Muscle layer of duodenum (tissue), 2 donors: ENCODE data around the gene RBPJ.
A peak's percentile ranks its signal among the peaks of the same experiment; 100 is the strongest.
"Not testable (repeated sequence)": the region's sequence is repeated elsewhere in the genome, so short reads cannot be mapped to it uniquely, and the experiment has no call there.

Experiments used
- H3K27ac ChIP-seq: one replicate; pipeline ENCODE4 v1.7.0; 2013; ENCODE audit warnings: mild to moderate bottlenecking, low read length
- H3K27me3 ChIP-seq: one replicate; pipeline ENCODE4 v1.7.0; 2013; ENCODE audit warnings: low read depth, mild to moderate bottlenecking, control low read depth, low read length
- H3K36me3 ChIP-seq, 2 donors: one replicate each; pipeline ENCODE4 v1.7.0; 2013; ENCODE audit warnings: low read length in 2 of 2, control low read depth in 1 of 2, mild to moderate bottlenecking in 1 of 2; ENCODE audit not compliant: insufficient read depth in 2 of 2, control insufficient read depth in 1 of 2
- H3K4me1 ChIP-seq, 2 donors: one replicate each; pipeline ENCODE4 v1.7.0; 2013; ENCODE audit warnings: low read length in 2 of 2, mild to moderate bottlenecking in 2 of 2, control low read depth in 1 of 2, moderate library complexity in 1 of 2; ENCODE audit not compliant: insufficient read depth in 2 of 2, control insufficient read depth in 1 of 2
- H3K4me3 ChIP-seq, 2 donors: one replicate each; pipeline ENCODE4 v1.7.0; 2013; ENCODE audit warnings: low read length in 2 of 2, low read depth in 1 of 2, mild to moderate bottlenecking in 1 of 2
- H3K9me3 ChIP-seq, 2 donors: one replicate each; pipeline ENCODE4 v1.7.0; 2013; ENCODE audit warnings: low read length in 2 of 2, control low read depth in 1 of 2, mild to moderate bottlenecking in 1 of 2; ENCODE audit not compliant: control insufficient read depth in 1 of 2
- donor health status: healthy.

RBPJ gene

DNA sequence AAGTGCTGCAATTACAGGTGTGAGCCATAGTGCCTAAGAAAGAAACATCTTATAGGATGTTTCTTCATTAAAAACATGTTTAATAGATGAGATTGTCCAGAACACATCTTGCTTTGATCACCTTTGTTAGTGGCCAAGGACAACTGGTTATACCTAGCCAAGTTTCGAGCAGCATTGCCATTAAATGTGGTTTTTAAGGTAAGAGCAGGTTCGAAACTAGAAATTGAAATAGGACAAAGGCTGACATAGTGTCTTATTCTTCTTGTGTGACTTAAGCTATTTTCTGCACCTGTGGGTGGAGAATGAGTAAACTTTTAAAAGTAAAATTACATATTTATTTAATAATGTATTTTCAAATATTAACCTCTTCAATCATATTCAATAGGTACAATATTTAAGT lies 59.0 kb downstream of the RBPJ start:
- peaks cover 0 to 30% of the 10 kb centered on the region in 2 donors for H3K4me1 ChIP-seq
- H3K27ac ChIP-seq: no peak overlapping the region
- H3K4me3 ChIP-seq: no peak overlapping the region
- no peaks in the 10 kb centered on the region for H3K27me3 ChIP-seq
- no peaks in the 10 kb centered on the region for H3K9me3 ChIP-seq
- H3K36me3 ChIP-seq: no peaks in the 10 kb centered on the region

DNA sequence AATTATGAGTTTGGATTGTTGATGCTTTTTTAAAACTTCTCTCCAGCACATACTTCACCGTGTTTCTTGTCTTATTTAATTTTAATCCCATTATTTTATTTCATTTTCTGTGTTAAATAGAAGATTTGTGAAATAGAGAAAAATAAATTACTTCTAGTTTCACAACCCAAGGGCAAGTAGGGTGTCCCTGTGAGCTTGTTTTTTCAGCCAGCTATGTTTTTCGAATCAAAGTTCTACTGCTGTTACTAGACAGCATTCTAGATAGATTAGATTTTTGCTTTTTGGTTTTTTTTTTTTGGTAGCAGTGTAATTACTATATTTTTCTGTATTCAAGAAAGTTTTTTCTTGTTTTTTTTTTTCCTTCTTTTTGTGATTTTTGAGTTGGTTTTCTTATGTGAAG lies 59.9 kb downstream of the RBPJ start:
- Histone ChIP-seq H3K4me1 (peaks cover 0 to 25% of the 10 kb centered on the region in 2 donors), H3K9me3 (no peaks in the 10 kb centered on the region), H3K36me3 (no peaks in the 10 kb centered on the region), H3K4me3 (no peak overlapping the region), H3K27ac (no peak overlapping the region), H3K27me3 (no peaks in the 10 kb centered on the region)

DNA sequence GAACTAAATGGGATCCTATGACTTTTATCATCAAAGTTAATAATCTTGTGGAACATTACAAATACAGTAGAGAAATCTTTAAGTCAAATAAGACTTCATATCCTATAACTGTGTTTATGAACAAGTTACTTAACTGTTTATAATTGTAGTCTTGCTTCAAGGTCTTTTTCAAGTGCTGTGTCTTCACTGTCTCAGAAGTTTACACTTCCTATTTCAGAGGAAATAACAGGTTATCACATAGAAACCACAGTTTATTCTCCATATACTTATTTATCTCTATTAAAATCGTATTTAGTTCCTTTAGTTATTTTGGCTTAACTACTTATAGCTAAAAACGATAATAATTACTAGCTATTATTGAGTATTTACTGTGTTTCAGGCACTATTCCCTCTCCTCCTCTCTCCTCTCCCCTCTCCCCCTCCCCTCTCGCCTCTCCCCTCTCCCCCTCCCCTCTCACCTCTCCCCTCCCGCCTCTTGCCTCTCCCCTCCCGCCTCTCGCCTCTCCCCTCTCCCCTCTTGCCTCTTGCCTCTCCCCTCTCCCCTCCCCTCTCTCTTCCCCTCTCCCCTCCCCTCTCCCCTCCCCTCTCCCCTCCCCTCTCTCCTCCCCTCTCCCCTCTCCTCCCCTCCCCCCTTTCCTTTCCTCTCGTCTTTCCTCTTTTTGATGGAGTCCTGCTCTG lies 63.7 kb downstream of the RBPJ start:
- Histone ChIP-seq H3K27me3 (no peaks in the 10 kb centered on the region), H3K9me3 (no peaks in the 10 kb centered on the region), H3K4me1 (peaks cover 0 to 5% of the 10 kb centered on the region in 2 donors), H3K4me3 (no peak overlapping the region), H3K27ac (no peak overlapping the region), H3K36me3 (peaks cover 8 to 13% of the 10 kb centered on the region in 2 donors)

DNA sequence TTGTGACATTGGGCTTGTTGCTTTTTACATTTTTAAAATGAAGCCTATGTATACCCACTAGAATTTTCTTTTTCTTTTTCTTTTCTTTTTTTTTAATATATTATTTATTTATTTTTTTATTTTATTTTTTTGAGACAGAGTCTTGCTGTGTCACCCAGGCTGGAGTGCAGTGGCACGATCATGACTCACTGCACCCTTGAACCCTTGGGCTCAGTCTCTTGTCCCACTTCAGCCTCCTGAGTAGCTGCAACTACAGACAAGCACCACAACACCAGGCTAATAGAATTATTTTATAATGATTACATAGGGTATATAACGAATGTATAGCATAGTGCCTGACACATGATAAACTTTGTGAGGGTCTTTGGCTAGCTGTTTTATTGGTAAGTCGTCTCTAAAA lies 64.9 kb downstream of the RBPJ start:
- peaks cover 8 to 18% of the 10 kb centered on the region in 2 donors for H3K36me3 ChIP-seq
- no peaks in the 10 kb centered on the region for H3K27me3 ChIP-seq
- no peak overlapping the region for H3K4me3 ChIP-seq
- H3K4me1 ChIP-seq: peaks cover 0 to 3% of the 10 kb centered on the region in 2 donors
- no peak overlapping the region for H3K27ac ChIP-seq
- no peaks in the 10 kb centered on the region for H3K9me3 ChIP-seq

DNA sequence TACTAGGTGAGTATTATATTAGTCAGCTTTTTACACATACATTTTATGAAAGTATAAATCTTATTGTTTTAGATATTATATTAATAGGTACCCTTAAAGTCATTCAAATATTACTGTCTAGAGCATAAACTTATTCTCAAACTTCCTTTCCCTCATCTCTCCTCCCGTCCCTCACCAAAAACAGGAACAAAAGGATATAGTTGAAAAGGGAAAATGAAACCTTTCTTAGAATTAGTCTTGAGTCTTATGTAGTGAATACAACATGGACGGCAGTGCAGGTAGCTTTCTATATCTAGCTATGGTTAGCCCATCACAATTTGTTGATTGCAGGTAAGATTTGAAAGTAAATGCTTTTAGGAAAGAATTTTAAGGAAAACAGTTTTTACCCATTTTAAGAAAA lies 65.6 kb downstream of the RBPJ start:
- peaks cover 8 to 18% of the 10 kb centered on the region in 2 donors for H3K36me3 ChIP-seq
- no peaks in the 10 kb centered on the region for H3K9me3 ChIP-seq
- H3K27ac ChIP-seq: no peak overlapping the region
- no peaks in the 10 kb centered on the region for H3K27me3 ChIP-seq
- no peaks in the 10 kb centered on the region for H3K4me1 ChIP-seq
- no peak overlapping the region for H3K4me3 ChIP-seq

DNA sequence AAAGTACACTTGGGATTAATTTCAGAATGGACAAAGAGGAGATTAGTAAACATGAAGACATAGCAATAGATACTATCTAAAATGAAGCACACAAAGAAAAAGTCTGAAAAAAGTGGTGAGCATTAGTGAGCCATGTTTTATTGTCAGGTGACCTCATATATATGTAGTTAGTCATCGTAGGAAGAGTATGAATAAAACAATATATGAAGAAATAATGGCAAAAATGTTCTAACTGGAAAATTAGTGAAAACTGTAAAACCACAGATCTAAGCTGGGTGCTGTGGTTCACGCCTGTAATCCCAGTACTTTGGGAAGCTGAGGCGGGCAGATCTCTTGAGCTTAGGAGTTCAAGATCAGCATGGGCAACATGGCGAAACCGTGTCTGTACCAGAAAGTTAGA lies 67.9 kb downstream of the RBPJ start:
- peaks cover 13 to 24% of the 10 kb centered on the region in 2 donors for H3K36me3 ChIP-seq
- H3K4me3 ChIP-seq: no peak overlapping the region
- no peaks in the 10 kb centered on the region for H3K9me3 ChIP-seq
- no peaks in the 10 kb centered on the region for H3K4me1 ChIP-seq
- H3K27me3 ChIP-seq: no peaks in the 10 kb centered on the region
- no peak overlapping the region for H3K27ac ChIP-seq

DNA sequence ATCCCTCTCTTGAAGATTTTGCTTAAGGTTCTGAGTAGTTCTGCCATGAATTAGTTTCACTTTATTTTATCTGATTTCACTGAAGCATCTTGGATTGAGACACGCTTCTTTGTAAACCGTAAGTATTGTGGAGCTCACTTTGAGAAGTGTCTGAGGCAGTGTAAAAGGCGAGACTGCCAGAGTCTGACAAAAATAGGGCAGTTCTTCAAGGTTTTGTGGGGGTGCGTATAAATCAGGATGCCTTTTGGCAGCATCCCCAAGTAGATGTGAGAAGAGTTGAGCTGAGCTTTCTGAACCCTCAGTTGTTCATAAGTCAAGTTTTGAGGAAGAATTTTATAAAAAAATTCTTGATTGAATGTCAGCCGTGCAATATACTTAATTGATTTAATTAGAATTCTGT lies 76.3 kb downstream of the RBPJ start:
- Histone ChIP-seq H3K4me3 (peak overlapping the region in 1 of 2 donors; percentile 30), H3K9me3 (no peaks in the 10 kb centered on the region), H3K4me1 (peaks cover 0 to 5% of the 10 kb centered on the region in 2 donors), H3K27me3 (no peaks in the 10 kb centered on the region), H3K27ac (no peak overlapping the region), H3K36me3 (peaks cover 0 to 2% of the 10 kb centered on the region in 2 donors)

DNA sequence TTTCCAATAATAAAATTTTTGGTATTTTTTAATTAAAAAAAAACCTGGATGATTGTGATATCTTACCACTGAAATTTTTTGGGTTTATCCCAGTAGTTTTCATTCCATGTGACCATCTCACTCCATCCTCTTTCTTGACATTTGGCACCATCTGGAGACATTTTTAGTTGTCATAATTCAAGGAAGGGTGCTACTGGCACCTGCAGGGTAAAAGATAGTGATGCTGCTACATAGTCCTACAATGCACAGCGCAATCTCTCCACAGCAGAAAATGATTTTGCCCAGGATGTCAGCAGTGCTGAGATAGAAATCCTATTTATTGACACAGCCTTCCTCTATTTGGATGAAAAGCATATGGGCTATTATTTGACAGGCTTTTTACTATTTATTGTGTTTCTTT lies 79.3 kb downstream of the RBPJ start:
- Histone ChIP-seq H3K9me3 (no peaks in the 10 kb centered on the region), H3K27ac (no peak overlapping the region), H3K4me1 (peaks cover 0 to 5% of the 10 kb centered on the region in 2 donors), H3K27me3 (no peaks in the 10 kb centered on the region), H3K4me3 (no peak overlapping the region), H3K36me3 (no peaks in the 10 kb centered on the region)

DNA sequence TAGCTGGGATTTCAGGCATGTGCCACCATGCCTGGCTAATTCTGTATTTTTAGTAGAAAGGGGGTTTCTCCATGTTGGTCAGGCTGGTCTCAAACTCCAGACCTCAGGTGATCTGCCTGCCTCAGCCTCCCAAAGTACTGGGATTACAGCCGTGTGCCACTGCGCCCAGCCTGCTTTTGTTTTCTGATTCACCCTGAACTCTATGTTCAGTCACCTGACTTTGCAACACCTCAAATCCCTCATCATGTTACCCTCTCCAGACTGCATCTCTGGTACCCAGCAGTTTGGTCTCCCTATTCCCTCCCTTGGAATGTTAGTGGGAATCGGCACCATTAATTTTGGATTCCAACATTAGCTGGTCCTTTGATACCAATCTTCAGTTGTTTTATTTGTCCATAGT lies 81.2 kb downstream of the RBPJ start:
- H3K36me3 ChIP-seq, H3K27me3 ChIP-seq, H3K4me3 ChIP-seq, H3K27ac ChIP-seq, H3K4me1 ChIP-seq, H3K9me3 ChIP-seq: not testable (repeated sequence)

DNA sequence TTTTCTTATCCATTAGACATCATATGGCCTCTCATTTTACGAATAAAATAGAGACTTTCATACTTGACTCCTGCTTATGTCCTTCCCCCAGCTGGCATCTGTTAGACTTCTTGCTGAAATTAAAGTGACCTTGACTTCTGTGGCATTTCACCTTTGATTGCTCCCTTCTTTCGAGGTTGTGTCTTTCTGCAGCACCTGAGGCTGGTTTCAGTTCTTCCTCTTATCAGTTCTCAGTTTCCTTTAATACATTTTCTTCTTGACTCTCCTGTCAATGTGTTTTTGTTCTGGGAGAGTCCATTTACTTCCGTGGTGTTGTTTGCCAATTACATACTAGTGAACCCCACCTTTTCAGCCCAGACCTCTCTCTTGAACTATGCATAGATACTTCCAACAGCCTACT lies 81.6 kb downstream of the RBPJ start:
- peaks cover 5 to 6% of the 10 kb centered on the region in 2 donors for H3K9me3 ChIP-seq
- no peaks in the 10 kb centered on the region for H3K27me3 ChIP-seq
- no peak overlapping the region for H3K4me3 ChIP-seq
- H3K27ac ChIP-seq: no peak overlapping the region
- H3K36me3 ChIP-seq: peaks cover 7 to 10% of the 10 kb centered on the region in 2 donors
- no peaks in the 10 kb centered on the region for H3K4me1 ChIP-seq

DNA sequence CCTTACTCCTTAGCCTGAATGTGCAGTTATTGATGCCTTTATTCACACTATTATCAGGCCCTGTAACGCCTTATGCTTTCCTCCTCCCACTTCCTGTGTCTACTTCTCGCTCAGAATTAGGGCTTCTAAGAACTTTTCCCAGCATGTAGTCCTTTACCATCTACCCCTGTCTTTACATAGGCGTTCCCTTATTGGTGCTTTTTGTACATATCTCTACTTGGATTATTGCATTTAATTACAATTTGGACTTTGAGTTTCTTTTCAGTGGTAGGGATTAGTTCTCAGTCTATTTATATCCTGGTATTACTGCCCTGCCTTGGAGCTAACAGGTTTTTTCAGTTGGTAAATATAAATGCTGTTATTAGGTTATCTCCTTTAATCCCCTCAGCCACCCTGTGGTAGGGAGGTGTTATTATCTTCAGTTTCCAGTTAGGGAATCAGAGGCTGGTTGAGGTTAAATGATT lies 84.0 kb downstream of the RBPJ start:
- no peaks in the 10 kb centered on the region for H3K4me1 ChIP-seq
- no peak overlapping the region for H3K27ac ChIP-seq
- no peak overlapping the region for H3K4me3 ChIP-seq
- no peaks in the 10 kb centered on the region for H3K27me3 ChIP-seq
- peaks cover 10 to 14% of the 10 kb centered on the region in 2 donors for H3K36me3 ChIP-seq
- peaks cover 5 to 6% of the 10 kb centered on the region in 2 donors for H3K9me3 ChIP-seq
